Frontal cortex (tissue), 4 donors: ENCODE measurements around the gene RPS6KL1. TPM values are rescaled to one million over a fixed set of nuclear protein-coding genes. Genes with fewer than 3 reads are reported as not detected.
"Not testable (repeated sequence)": the region's sequence is repeated elsewhere in the genome, so short reads cannot be mapped to it uniquely, and the experiment has no call there.

Experiments used
- DNase-seq, 2 donors: peaks; one replicate each; pipeline ENCODE4 v3.0.0; 2012; ENCODE audit warnings: low spot score in 2 of 2
- FAIRE-seq: peaks from 2 replicates; lab custom pipeline; 2012; peaks lifted over from hg19 to GRCh38; lab: Jason Lieb, UNC
- total RNA-seq: library from RNA; depleted of rRNA; stranded (reverse); fragments of >200 nt; gene quantifications from one replicate; pipeline ENCODE4 v1.2.3, GENCODE V29; 2014
- donor health status: control.
- donor health status: control.
- donor health status: control.

Gene RPS6KL1
- total RNA-seq, 1 donor from 2014 or later = 23.6 TPM

DNA sequence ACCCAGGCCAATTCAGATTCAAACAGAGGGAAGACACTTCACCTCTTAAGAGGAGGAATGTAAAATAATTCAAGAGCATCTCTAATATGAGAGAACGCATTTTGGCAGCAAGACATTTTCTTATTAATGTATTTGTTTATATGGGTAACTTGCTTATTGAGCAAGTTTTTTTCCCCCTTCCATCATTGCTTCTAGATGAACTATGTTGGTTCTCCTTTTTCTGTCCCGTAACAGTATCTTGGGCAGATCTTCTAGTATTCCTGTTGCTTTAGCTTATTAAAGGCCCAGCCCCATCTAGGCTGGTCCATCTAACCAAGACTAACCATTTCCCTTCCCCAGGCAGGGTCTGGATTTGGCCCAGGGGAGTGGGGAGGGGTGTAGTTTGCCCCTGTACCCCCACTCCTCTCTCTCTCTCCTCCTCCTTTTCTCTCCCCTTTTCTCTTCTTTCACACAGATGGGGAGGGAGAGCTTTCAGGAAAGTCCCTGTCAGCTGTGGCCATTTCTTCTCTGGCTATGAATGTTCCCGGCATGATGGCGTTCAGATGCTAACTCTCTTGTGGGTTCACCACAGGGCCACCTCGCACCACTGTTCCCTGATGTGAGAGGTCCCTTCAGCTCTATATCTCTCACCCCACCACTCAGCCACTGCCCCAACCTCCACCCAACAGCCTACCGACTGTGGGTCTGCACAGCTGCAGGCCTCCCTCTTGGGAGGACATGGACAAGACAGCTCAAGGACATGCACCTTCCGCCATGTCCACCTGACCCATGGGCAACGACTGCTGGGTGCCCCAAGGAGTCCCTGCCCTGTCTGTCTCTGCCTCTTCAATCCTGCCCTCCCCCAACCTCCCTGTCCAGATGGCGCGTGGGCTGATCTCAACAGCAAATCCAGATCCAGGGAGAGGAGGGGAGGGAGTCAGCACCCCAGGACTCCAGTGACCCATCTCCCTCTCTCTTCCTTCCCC, 15.8 kb upstream of the RPS6KL1 start:
- DNase-seq = no peak
- no peak for FAIRE-seq

DNA sequence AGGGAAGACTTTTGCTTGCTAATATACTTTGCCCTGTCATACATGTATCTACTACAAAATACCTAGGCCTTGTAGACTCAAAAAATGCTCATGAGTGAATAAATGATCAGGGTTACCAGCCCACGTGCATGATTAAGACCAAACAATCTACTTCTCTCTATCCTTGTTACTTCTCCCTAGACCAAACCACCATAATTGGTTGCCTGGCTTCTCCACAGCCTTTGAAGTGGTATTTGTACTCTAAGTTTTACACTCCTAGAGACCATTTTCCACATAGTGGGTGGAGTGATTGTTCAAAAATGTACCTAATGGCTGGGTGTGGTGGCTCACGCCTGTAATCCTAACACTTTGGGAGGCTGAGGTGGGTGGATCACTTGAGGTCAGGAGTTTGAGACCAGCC, 14.1 kb upstream of the RPS6KL1 start:
- FAIRE-seq (no peak), DNase-seq (no peak)

DNA sequence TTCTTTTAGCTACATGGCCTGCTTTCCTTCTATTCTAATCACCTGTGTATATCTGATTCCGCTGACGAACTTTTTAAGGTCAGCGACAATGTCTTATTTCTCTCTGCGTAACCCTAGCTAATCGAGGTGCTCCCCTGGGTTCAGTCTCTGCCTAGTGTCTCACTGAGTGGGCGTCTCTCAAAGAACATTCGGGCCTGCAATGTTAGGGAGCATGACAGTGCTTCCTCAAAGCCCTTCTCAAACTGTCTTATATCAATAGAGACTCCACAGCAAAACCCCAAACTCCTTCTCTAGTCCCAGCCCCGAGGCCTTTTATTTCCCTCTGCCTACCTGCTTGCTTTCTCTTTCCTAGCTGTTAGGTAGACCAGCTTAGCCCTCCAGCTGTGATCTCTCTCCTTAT, 13.7 kb upstream of the RPS6KL1 start:
- no peak for FAIRE-seq
- DNase-seq = no peak

DNA sequence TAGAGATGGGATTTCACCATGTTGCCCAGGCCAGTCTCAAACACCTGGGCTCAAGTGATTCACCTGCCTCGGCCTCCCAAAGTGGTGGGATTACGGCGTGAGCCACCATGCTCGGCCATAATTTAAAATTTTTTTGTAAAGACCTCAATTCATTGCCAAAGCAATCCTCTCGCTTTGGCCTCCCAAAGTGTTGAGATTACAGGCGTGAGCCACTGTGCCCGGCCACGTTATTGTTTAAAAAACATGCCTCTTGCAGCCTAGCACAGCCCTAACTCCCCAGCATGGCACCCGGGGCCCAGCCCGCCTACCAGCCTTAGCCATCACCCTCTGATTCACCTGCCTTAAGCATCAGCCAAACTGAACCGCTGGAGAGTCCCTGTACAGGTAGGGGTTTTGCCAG, 13.1 kb upstream of the RPS6KL1 start:
- FAIRE-seq (no peak), DNase-seq (no peak)

DNA sequence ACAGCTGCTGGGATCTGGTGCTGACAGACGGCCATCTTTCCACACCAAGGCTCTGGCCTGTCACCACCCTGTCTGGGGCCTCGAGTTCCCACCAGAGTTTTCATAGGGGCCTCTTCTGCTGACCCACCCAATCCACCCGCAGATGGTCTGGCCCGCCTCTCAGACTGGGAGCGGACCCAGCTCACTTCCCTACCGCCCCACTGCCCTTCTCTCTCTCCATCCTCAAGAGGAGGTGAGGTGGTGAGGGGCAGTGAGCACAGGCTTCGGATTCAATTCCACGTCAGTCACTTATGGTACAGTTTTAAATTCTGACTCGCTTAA, 12.3 kb upstream of the RPS6KL1 start:
- FAIRE-seq (no peak), DNase-seq (no peak)

DNA sequence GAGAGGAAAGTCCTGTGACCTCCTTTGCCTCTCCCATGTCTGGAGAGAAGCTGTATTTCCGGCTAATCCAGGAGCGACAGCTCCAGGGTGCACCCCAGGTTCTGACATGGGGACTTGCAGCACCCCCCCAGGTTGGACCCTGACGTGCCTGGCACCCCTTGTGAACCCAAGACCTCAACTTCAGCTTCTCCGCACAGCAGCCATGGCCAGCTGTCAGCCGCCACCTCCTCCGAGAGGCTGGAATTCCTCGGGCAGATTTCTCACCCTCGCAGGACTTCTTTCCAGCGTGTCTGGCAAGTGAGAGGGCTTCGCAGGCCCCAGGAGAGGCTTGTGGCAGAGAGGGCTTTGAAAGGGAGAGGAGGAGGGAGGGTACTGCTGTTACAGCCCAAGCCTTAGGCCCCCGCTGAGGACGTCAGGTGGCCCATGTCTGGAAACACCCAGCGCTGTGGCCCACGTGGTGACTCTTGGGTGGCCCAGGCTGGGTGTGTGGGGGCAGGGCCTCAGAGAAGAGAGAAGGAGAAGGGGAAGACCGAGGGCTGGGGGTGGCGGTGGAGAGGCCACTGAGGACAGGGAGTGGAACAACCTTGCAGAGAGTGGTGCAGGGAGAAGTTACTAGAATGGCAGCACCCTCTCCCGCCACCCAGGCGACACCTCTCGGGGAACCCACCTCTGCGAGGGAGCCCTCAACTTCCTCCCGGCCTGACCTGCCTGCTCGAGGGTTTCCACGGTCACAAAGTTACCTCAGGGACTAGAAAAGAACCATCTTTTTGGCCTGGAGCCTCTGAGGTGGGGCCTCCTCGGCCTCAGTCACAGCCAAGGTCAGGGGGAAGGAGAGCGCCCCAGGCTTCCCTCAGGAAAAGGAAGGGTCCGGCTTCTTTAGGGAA, 11.7 kb upstream of the RPS6KL1 start:
- DNase-seq (no peak), FAIRE-seq (no peak)

DNA sequence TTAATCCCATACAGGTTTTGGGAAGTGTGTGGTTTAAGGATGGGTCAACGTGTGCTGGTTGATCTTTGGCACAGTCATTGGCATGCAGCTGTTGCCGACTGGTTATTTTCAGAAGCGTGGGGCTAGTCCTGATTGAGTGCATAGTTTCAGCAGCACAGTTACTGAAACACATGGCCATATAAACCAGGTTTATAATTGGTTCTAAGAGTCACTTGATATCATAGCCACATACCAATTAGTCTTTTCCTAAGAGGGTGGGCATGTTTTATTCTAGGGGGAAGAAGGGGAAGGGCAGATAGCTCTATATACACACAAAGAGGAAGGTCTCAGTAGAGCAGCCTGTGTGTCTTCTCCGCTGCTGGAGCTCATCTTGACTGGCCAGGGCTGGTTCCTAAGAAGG, 11.0 kb upstream of the RPS6KL1 start:
- DNase-seq = no peak

DNA sequence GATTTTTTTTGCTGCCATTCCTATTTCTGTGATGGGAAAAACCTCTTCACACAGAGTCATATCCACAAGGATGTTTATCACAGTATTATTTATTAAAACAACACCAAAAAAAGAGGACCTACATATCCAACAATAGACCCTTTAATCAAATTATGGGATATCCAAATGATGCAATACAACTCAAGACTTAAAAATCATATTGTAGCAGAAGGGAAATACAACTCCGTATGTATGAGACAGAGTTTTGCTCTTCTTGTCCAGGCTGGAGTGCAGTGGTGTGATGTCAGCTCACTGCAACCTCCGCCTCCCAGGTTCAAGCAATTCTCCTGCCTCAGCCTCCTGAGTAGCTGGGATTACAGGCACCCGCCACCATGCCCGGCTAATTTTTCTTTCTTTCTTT, 9.9 kb upstream of the RPS6KL1 start:
- DNase-seq, FAIRE-seq: not testable (repeated sequence)

More for the DNA sequence above, 11.0 kb upstream of the RPS6KL1 start:
- FAIRE-seq = no peak

DNA sequence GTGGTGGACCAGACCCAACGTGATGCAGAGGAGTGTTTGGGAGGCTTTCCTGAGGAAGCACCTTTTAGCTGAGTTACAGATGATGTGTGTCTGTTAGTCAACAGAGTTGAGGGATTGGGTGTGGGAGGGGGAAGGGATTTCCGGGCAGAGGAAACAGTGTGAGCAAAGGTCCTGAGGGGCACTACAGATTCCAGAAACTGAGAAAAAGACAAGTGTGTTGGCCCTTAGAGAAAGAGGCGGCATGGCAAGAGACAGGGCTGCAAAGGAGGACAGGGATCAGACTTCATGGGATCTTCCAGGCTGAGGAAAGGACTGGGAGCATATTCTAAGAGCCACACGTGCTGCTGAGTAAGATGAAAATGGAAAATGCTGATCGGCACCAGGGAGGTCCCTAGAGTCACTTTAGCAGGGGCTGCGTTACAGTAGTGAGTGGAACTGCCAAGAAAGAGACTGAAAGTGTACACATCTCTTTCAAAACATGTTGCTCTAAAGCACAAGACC, 9.4 kb upstream of the RPS6KL1 start:
- FAIRE-seq = no peak
- no peak for DNase-seq

DNA sequence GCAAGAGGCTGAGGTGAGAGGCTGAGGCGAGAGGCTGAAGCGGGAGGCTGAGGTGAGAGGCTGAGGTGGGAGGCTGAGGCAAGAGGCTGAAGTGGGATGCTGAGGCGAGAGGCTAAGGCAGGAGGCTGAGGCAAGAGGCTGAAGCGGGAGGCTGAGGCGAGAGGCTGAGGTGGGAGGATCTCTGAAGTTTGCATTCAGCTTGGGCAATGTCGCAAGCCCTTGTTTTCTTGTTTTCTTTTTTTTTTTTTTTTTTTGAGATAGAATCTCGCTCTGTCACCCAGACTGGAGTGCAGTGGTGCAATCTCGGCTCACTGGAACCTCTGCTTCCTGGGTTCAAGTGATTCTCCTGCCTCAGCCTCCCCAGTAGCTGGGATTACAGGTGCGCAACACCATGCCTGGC, 8.7 kb upstream of the RPS6KL1 start:
- FAIRE-seq, DNase-seq: not testable (repeated sequence)

DNA sequence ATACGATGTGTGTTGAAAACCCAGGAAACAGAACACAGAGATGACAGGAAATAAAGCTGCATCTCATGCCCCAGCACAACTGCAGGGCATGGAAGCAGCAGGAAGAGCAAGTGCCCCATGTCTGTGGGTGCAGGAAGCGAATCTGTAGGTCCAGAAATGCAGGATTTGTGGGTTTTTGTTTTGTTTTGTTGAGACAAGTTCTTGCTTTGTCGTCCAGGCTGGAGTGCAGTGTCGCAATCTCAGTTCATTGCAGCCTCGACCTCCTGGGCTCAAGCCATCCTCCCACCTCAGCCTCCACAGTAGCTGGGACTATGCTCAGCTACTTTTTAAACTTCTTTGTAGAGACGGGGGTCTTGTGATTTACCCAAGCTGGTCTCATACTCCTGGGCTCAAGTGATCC, 6.2 kb upstream of the RPS6KL1 start:
- DNase-seq (no peak), FAIRE-seq (no peak)

DNA sequence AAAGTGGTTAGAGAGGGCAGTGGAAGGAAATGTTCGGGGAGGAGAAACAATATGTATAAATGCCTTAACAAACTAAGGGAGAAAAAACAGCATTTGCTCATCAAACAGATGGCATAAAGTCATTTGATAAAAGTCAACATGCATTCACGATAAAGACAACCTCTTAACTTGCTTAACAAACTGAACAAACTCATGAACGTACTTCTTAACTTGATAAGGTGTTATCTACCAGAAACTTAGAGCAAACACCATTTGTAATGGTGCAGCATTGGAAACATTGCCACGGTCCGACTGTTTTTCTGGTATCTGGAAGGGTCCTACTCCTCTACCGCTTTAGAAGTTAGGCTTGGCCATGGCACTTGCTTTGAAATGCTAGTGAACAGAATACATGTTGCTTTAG, 4.2 kb upstream of the RPS6KL1 start:
- FAIRE-seq = no peak

DNA sequence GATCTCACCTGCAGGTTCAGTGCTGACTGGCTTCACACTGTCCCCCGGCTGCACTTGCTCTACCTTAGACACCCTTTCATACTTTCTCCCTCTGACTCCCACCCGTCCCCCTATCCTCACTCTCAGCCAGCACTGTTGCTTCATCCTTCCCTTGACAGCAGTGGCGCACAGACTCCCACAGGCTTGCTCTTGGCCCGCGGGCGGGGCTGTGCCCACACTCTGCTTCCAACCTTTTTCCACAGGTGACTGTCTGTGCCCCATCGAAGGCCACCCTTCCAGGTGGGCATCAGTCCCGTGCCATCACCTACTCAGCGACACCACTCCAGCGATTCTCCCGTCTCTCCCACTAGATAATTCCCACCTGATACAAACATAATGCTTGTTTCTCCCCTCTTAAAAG, 1.0 kb upstream of the RPS6KL1 start:
- DNase-seq (no peak), FAIRE-seq (no peak)

More for the DNA sequence above, 4.2 kb upstream of the RPS6KL1 start:
- DNase-seq = no peak

DNA sequence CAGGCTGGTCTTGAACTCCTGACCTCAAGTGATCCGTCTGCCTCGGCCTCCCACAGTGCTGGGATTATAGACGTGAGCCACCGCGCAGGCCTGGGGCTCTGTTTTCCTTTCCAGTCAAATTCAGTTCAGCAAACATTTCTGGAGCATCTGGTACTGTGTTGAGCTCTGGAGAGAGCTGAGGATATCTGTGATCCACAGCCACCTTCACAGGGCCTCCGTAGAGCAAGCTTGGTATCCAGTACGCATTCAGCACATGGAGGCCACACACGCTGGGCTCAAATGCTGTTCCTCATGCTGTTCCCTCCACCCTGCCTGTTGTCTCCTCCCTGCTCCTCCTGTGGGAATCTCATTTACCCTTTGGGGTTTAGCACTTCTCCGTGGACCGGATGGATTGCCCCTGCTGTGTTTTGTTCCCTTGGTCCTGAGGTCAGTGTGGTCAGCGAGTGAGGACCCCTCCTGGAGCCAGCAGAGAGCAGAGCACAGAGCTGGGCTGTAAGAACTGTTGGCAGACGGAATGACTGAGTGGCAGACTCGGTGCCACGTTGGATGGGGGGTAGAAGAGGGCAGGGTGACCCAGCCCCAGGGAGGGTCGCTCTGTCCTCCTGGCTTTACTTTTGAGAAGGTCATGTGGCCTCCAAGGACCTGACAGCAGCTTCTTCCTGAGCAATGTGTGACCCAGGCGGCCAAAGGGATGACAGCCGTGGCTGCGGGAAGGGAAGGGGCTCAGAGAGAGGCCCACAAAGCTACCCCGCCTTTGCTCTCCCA, 891 bp downstream of the RPS6KL1 start:
- FAIRE-seq = no peak
- no peak for DNase-seq

DNA sequence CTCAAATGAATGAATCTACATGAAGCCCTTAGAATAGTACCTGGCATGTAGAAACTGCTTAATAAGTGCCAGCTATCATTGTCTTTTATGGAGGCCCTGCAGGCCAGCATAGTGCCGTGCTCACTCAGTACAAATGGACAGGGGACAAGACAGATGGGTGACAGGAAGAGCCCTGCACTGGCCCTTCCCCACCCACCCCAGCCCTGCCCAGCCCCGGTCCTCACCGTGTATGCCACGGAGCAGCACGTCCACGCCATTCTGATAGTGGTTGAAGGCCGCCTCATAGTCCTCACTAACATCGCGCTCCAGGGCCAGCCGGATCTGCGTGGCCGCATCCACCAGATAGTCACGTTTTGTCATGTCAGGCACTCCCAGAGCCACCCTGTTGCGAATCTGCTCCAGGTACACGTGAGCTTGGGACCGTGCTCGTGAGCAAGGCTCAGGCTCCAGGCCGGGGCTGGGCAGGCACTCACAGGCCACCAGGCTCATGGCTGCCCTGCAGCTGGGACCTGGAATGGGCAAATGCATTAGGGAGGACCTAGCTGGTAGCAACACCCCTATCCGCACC, 1.9 kb downstream of the RPS6KL1 start:
- no peak for FAIRE-seq
- no peak for DNase-seq

DNA sequence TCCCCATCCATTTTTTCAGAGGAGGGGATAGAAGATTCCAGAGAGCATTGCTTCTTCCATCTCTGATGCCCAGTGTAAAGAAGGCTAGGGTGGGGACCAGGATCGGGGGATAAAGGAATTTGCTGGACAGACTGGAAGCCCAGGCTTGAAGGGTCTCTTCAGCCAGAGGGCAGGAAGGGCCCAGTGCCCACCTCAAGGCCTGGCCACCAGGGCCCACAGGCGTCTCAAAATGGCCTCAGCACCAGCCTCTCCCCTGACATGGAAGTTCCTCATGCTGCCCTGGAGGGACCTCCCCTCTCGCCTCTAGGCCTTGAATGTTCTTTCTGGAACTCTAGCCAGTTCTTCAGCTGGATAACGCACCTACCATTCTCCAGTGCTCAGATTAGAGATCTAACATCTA, 2.8 kb downstream of the RPS6KL1 start:
- DNase-seq (no peak), FAIRE-seq (no peak)

DNA sequence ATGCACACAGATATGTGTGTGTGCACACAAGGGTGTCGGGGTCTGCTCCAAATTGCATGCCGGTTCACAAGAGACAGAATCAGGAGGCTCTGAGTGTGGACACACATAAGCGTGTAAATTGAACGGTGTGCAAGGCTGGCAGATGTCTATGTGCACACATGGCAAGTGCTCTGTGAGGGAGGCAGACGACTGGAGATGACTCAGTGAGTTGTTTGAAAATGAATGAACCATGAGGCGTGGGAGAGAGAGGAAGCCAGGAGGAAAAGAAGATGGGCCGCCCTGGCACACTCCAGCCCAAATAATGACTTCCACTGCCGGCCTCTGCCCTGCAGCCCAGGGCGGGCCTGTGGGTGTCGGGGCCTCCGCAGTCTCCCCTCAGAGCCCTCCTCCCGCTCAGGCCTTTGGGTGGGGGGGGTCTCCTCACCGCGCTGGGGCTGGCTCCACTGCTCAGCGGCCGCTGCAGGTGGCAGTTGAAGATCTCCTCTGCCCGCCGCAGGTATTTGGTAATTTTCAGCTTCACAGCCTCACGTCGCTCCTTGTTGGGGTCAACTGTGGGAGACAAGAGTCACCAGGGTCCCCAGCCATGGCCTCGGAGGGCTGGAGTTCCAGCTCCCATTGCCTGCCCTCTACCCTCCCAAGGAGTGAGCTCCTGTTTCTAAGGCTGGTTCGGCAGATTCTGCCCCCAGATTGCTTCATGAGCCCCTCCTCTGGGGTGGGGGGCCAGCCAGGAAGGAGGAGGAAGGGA, 3.5 kb downstream of the RPS6KL1 start:
- DNase-seq (no peak), FAIRE-seq (no peak)

DNA sequence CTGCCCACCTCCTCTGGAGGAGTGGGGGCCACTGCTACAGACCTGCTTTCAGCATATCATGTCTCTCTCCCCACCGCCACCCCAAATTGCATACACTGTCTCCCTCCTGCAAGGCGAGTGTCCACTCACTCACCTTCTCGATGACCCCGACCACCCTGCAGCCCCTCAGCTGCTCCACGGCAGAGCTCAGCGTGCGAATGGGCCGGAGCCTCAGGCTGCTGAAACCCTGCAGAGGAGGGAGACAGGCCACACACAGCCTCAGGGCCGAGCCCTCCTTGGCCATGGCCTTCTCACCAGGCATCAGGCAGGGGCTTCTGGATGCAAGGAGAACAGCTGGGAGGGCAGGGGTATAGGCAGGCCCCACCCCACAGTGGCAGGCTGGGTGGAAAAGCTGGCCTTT, 4.7 kb downstream of the RPS6KL1 start:
- no peak for FAIRE-seq
- DNase-seq = no peak

DNA sequence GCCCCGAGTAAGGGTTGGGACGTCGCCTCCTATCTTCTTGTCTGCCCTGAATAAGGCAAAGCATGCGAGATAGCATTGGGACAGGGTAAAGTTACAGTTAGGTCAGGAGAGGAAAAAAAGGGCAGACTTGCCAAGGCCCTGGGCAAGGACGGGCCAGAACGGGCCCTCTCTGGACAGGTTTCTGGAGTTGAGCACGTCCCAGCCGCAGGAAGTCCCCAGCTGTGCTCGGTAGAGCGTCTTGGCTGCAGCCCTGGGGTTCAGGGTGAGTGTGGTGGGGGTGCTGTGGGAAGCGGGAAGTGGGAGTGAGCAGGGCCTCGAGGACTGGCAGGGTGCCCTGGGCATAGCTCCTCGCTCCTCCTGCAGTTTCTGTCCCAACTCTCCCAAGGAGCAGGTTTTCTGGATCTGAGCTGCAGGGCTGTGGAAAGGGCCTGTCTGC, 5.4 kb downstream of the RPS6KL1 start:
- FAIRE-seq (no peak), DNase-seq (no peak)
